GM12878 (cell line): ENCODE results near the gene FBXL17. TPM values are rescaled to one million over a fixed set of nuclear protein-coding genes. Genes with fewer than 3 reads are reported as not detected.

Experiments used
- ATAC-seq: fragments of 200-7000 bp; cut with Tn5 transposase; 3 replicates; pipeline ENCODE4 v1.9.1; 2020; ENCODE audit warnings: mild to moderate bottlenecking, moderate library complexity
- BruUV-seq: library from RNA; stranded (reverse); fragments of 400-500 nt; replicated peaks from 2 replicates; lab custom pipeline; 2021; lab: Mats Ljungman, UMichigan
- CTCF ChIA-PET: fragments of 300-600 bp; sonication (Branson Sonifier 250); formaldehyde crosslinking; extraction: SDS; loops from one replicate; lab custom pipeline; 2021; ENCODE audit warnings: inconsistent platforms; lab: Yijun Ruan, JAX
- POLR2A ChIA-PET: fragments of 350-600 bp; formaldehyde crosslinking; extraction: SDS; loops from one replicate; lab custom pipeline; 2021; ENCODE audit warnings: inconsistent platforms; lab: Charles Lee
- RAD21 ChIA-PET: fragments of 300-600 bp; sonication (Branson Sonifier 250); formaldehyde crosslinking; loops from one replicate; lab custom pipeline; 2023; ENCODE audit warnings: antibody characterized with exemption; ENCODE audit not compliant: unreplicated experiment; lab: Charles Lee
- SMC1A ChIA-PET: fragments of 300-600 bp; sonication (Branson Sonifier 250); formaldehyde crosslinking; loops from one replicate; lab custom pipeline; 2023; ENCODE audit not compliant: unreplicated experiment, uncharacterized antibody; lab: Charles Lee
- DNase-seq: peaks from one replicate; pipeline ENCODE4 v3.0.0-alpha.2; 2011; ENCODE audit warnings: low read depth, low spot score
- FAIRE-seq: peaks from 3 replicates; lab custom pipeline; 2011; peaks lifted over from hg19 to GRCh38; lab: Jason Lieb, UNC
- H2AFZ ChIP-seq: 2 replicates; pipeline ENCODE4 v1.6.0; 2011; ENCODE audit warnings: low read depth, low read length, control low read depth; ENCODE audit not compliant: control insufficient read depth
- H3K27ac ChIP-seq: 2 replicates; pipeline ENCODE4 v1.5.1; 2011; ENCODE audit warnings: control low read depth; ENCODE audit not compliant: control insufficient read depth, insufficient read depth
- H3K27me3 ChIP-seq, 2 experiments: replicated peaks in 1 of 2; 2 replicates each; pipeline versions ENCODE4 v1.6.0 to v1.6.1; 2011; ENCODE audit warnings: low read length in 1 of 2; ENCODE audit not compliant: control insufficient read depth in 2 of 2, insufficient read depth in 2 of 2
- H3K36me3 ChIP-seq, 2 experiments: 2 replicates each; pipeline ENCODE4 v1.5.1; 2011; ENCODE audit warnings: low read length in 1 of 2; ENCODE audit not compliant: control insufficient read depth in 2 of 2, insufficient read depth in 2 of 2
- H3K4me1 ChIP-seq: 2 replicates; pipeline ENCODE4 v1.6.1; 2011; ENCODE audit warnings: mild to moderate bottlenecking, low read length, moderate library complexity, mixed read lengths; ENCODE audit not compliant: control insufficient read depth, insufficient read depth
- H3K4me2 ChIP-seq: 2 replicates; pipeline ENCODE4 v1.6.0; 2011; ENCODE audit warnings: control low read depth; ENCODE audit not compliant: control insufficient read depth, insufficient read depth
- H3K4me3 ChIP-seq: fragments of 200-600 bp; sonication (generic); 2 replicates; pipeline ENCODE4 v1.5.1; 2016
- H3K79me2 ChIP-seq: 2 replicates; pipeline ENCODE4 v1.6.0; 2011; ENCODE audit warnings: low read length; ENCODE audit not compliant: control insufficient read depth, insufficient read depth
- H3K9ac ChIP-seq: 2 replicates; pipeline ENCODE4 v1.8.0; 2011; ENCODE audit warnings: low read length, control low read depth, mixed read lengths; ENCODE audit not compliant: control insufficient read depth, insufficient read depth
- H3K9me3 ChIP-seq: replicated peaks from 3 replicates; pipeline ENCODE4 v1.5.1; 2011; ENCODE audit warnings: mild to moderate bottlenecking, low read length; ENCODE audit not compliant: control insufficient read depth, insufficient read depth
- H4K20me1 ChIP-seq: 2 replicates; pipeline ENCODE4 v1.6.0; 2011; ENCODE audit not compliant: control insufficient read depth, insufficient read depth
- BMI1 ChIP-seq: fragments of 450-650 bp; IDR thresholded peaks from 2 replicates; pipeline ENCODE4 v1.6.1; 2016; ENCODE audit warnings: mild to moderate bottlenecking, moderate library complexity, borderline replicate concordance
- CBFB ChIP-seq: IDR thresholded peaks from 2 replicates; pipeline ENCODE4 v1.6.1; 2016; ENCODE audit warnings: antibody characterized with exemption, low read depth
- NR2C2 ChIP-seq: IDR thresholded peaks from 2 replicates; pipeline ENCODE4 v1.6.1; 2011; ENCODE audit warnings: borderline replicate concordance, low read depth; ENCODE audit not compliant: control insufficient read depth, insufficient read length
- SIX5 ChIP-seq: IDR thresholded peaks from 2 replicates; pipeline ENCODE4 v1.6.1; 2011; ENCODE audit warnings: mild to moderate bottlenecking, low read depth, low read length, moderate library complexity; ENCODE audit not compliant: severe bottlenecking
- STAT1 ChIP-seq: fragments of 450-650 bp; conservative IDR thresholded peaks from 2 replicates; pipeline ENCODE4 v1.6.1; 2014; ENCODE audit warnings: antibody characterized with exemption, mild to moderate bottlenecking
- YY1 ChIP-seq: IDR thresholded peaks from 2 replicates; pipeline ENCODE4 v1.6.1; 2011; ENCODE audit warnings: low read depth, mild to moderate bottlenecking, low read length
- WGBS: methylation state at CpG from one replicate; pipeline ENCODE4 v1.1.6; 2016; ENCODE audit warnings: low lambda C conversion rate; ENCODE audit not compliant: insufficient replicate concordance, insufficient coverage; ENCODE audit errors: missing lambda C conversion rate; 5-methylcytosine and 5-hydroxymethylcytosine counted together
- in situ Hi-C: fragments of 300-500 bp; cut with MboI; formaldehyde crosslinking; loops from 9 replicates; pipeline ENCODE4 v1.14.3; 2018; ENCODE audit warnings: mixed read lengths
- intact Hi-C: fragments of 100-400 bp; cut with micrococcal nuclease; formaldehyde crosslinking; loops from one replicate; pipeline ENCODE4 v1.14.2; 2022; ENCODE audit not compliant: unreplicated experiment
- polyA plus RNA-seq, 11 experiments: library from polyadenylated mRNA; depleted of rRNA in 4 of 11; unstranded in 6 of 11; stranded (reverse) in 5 of 11; fragments of >200 nt; fragmentation: Nextera tagmentation in 4 of 11; fragmentation: Illumina TruSeq in 1 of 11; extraction: Ambion mirVana in 4 of 11; extraction: Trizol in 1 of 11; gene quantifications; 1 replicate in 1 of 11; 2 replicates in 10 of 11; pipeline versions ENCODE4 v1.2.1 to v1.2.3, GENCODE V29; 2011 to 2016; ENCODE audit warnings: inconsistent platforms in 2 of 11, missing spikeins in 2 of 11, low read depth in 1 of 11
- total RNA-seq, 4 experiments: library from RNA; depleted of rRNA in 3 of 4; stranded (reverse); fragments of >200 nt in 3 of 4; fragmentation: Illumina TruSeq in 1 of 4; extraction: Trizol in 1 of 4; gene quantifications; 2 replicates each; pipeline versions ENCODE4 v1.2.1 to v1.2.3, GENCODE V29; 2013 to 2021
- TF ChIP-seq, protein P1 (sequence below): fragments of 450-650 bp; IDR thresholded peaks from 2 replicates; pipeline ENCODE4 v1.6.1; 2017; ENCODE audit warnings: mild to moderate bottlenecking, low read depth, inconsistent platforms; ENCODE audit not compliant: poor library complexity, severe bottlenecking
- TF ChIP-seq, protein P2 (sequence below): IDR thresholded peaks from 2 replicates; pipeline ENCODE4 v1.6.1; 2011; ENCODE audit warnings: low read depth, mild to moderate bottlenecking, low read length, moderate library complexity, borderline replicate concordance; ENCODE audit errors: extremely low read depth

FBXL17 gene
- total and polyA plus RNA-seq, 10 of the 15 experiments (the other 5 are each of a cell fraction or from before 2014, with no cell fraction given) = 0.88 to 9.0 (median 4.4) TPM

DNA sequence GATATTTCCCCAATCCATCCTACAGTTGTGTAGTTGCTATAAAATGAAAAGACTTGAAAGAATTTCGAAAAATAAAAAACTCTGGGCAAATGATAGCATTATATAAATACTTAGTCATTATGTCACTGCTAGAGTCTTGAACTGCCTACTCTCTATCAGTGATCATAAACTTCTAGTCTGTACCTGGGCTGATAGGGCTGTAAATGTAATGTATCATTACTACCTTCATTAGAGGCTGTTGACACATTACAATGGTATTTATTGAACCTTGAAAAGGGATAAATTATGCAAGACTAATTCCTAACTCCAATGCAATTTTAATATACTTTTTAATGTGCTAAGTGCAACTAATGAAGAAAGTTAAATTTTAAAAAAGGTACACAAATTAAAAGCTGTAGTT lies 497.0 kb downstream of the FBXL17 start:
- no peak for FAIRE-seq
- Histone ChIP-seq H2AFZ (no peak overlapping the region), H3K79me2 (no peaks in the 10 kb centered on the region), H3K4me1 (peaks cover 4% of the 10 kb centered on the region; the same call in 1 of the 2 replicates), H3K9ac (no peak overlapping the region), H3K27ac (no peak overlapping the region), H3K36me3 (no peaks in the 10 kb centered on the region), H3K4me3 (no peak overlapping the region), H3K9me3 (no peaks in the 10 kb centered on the region), H4K20me1 (no peaks in the 10 kb centered on the region), H3K27me3 (no peaks in the 10 kb centered on the region), H3K4me2 (no peak overlapping the region)
- no peak for ATAC-seq
- ChIA-PET SMC1A (no interaction called here), RAD21 (no interaction called here), POLR2A (no interaction called here), CTCF (no interaction called here)
- TF ChIP-seq, protein P1, sequence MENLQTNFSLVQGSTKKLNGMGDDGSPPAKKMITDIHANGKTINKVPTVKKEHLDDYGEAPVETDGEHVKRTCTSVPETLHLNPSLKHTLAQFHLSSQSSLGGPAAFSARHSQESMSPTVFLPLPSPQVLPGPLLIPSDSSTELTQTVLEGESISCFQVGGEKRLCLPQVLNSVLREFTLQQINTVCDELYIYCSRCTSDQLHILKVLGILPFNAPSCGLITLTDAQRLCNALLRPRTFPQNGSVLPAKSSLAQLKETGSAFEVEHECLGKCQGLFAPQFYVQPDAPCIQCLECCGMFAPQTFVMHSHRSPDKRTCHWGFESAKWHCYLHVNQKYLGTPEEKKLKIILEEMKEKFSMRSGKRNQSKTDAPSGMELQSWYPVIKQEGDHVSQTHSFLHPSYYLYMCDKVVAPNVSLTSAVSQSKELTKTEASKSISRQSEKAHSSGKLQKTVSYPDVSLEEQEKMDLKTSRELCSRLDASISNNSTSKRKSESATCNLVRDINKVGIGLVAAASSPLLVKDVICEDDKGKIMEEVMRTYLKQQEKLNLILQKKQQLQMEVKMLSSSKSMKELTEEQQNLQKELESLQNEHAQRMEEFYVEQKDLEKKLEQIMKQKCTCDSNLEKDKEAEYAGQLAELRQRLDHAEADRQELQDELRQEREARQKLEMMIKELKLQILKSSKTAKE = no peak
- TF ChIP-seq YY1 = no peak
- no peak for TF ChIP-seq CBFB
- no peak for TF ChIP-seq NR2C2
- no peak for TF ChIP-seq STAT1
- TF ChIP-seq, protein P2, sequence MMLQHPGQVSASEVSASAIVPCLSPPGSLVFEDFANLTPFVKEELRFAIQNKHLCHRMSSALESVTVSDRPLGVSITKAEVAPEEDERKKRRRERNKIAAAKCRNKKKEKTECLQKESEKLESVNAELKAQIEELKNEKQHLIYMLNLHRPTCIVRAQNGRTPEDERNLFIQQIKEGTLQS = no peak
- no peak for TF ChIP-seq BMI1
- no peak for TF ChIP-seq SIX5
- 53% methylated on average over 1 of the region's 1 CpG for WGBS
- BruUV-seq = no TSS peak
- in situ Hi-C loops (no loop called here), intact Hi-C loops (no loop called here)
- DNase-seq = no peak
